GM18517 (cell line): ENCODE data around the gene CCDC9B.

Experiments used
- ATAC-seq: cut with Tn5 transposase; IDR thresholded peaks from one replicate; pipeline ENCODE4 v1.9.1; 2021; ENCODE audit warnings: mild to moderate bottlenecking, moderate library complexity; ENCODE audit not compliant: unreplicated experiment

CCDC9B gene

DNA sequence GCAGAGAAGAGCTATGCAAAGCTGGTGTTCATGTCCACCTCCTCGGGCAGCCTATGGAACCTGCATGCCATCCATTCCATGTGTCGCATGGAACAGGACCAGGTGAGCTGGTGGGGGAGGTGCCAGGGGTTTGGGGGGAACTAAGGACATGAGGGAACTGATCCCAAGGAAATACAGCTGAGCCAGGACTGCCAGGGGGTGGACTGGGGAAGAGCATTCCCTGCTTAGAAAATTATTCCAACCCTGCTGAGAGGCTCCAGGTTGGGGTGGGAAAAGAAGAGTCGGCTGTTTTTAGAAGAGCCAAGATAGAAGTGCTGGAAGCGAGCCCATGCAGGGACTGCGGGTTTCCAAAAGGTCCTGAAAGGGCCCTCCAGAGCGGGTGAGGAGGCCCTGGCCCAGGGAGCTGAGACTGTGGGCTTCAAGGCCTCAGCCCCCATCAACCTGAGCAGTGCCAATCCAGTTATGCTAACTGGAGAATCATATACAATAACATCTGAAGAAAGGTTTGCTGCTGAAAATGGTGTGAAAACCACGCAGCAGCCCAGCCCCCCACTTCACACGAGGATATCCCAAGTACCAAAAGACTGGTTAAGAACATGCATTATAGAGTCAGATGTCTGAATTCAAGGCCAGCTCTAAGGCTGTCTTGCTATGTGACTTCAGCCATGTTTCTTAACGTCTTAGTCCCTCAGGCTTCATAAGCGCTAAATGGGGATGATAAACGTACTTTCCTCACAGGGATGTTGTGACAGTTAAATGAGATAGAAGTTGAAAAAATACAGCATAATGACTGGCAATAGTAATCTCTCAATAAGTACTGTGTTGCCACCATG, 25.1 kb upstream of the CCDC9B start:
- no peak for ATAC-seq

DNA sequence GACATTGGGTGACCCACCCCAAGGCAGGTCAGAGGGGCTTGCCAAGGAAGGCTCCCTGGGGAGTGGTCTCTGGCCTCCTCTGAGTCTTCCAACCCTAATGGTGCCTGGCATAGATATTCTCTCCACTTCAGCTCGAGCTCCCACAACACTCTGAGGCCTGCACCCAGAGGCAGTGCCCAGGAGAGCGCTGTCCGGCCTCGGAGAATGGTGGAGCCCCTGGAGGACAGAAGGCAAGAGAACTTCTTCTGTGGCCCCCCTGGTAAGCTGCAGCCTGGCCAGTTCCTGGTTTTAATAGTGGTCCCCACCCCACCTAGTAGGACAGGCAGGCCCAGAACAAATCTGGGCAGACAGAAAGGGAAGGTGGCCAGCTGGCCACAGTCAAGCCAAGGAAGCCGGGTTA, 24.3 kb upstream of the CCDC9B start:
- no peak for ATAC-seq

DNA sequence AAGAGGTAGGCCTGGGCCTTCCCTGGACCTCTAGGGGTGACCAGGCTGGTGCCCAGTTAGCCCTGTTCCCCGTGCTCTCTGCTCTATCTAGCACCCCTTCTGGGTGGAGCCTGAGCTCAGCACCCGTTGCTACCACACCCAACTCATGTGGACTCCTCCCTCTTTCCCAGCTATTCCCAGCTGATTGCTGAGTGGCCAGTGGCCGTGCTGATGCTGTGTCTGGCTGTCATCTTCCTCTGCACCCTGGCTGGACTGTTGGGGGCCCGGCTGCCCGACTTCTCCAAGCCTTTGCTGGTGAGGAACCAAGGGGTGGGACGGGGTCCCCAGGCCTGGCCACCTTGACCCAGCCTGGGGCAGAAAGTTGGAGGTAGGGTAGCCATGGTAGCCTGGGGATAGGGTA, 23.5 kb upstream of the CCDC9B start:
- no peak for ATAC-seq

DNA sequence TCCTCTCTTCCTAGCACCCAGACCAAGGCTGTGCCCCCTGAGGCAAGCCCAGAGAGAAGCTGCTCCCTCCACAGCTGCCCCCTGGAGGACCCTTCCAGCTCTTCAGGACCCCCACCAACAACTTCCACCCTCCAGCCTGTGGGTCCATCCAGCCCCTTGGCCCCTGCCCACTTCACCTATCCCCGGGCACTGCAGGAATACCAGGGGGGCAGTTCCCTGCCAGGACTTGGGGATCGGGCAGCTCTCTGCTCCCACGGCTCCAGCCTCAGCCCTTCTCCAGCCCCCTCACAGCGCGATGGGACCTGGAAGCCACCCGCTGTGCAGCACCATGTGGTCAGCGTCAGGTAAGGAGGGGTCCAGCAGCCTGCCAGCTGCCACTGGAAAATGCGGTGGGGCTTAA, 22.9 kb upstream of the CCDC9B start:
- ATAC-seq: no peak

DNA sequence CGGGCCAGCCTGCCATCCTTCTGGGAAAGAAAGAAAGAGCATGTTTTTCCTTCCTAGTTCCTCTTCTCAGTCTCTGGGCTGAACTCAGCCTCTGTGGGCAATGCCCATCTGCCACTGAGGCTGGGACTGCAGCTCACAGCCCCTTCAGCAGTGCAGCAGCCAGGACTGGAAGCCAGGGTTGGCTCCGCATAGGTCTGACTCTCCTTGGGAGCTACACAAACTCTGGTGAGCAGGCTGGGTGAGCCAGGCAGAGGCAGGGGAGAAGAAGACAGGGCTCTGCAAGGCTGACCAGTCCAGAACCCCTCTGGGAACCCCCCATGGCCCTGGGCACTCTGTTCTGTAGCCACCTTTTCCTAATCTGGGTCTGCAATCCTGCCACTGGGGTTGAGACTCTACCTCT, 20.9 kb upstream of the CCDC9B start:
- no peak for ATAC-seq

DNA sequence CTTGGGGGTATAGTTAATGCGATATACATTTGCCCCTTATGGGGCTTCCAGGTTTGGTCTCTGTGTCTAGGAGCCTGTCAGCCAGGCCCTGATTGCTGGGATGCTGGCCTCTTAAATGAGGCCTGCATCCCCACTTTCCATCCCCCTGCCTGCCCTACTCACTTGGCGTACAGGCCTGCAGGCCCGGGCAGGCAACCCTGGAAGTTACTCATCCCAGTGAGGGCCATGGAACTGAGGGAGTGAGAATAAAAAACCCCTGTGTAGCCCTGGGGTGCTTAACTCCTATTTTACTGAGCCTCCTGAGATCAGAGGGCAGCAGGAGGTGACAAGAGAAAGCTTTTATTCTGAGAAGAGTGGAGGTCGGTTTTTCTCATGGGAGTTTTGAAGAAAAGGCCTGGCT, 19.3 kb upstream of the CCDC9B start:
- no peak for ATAC-seq

DNA sequence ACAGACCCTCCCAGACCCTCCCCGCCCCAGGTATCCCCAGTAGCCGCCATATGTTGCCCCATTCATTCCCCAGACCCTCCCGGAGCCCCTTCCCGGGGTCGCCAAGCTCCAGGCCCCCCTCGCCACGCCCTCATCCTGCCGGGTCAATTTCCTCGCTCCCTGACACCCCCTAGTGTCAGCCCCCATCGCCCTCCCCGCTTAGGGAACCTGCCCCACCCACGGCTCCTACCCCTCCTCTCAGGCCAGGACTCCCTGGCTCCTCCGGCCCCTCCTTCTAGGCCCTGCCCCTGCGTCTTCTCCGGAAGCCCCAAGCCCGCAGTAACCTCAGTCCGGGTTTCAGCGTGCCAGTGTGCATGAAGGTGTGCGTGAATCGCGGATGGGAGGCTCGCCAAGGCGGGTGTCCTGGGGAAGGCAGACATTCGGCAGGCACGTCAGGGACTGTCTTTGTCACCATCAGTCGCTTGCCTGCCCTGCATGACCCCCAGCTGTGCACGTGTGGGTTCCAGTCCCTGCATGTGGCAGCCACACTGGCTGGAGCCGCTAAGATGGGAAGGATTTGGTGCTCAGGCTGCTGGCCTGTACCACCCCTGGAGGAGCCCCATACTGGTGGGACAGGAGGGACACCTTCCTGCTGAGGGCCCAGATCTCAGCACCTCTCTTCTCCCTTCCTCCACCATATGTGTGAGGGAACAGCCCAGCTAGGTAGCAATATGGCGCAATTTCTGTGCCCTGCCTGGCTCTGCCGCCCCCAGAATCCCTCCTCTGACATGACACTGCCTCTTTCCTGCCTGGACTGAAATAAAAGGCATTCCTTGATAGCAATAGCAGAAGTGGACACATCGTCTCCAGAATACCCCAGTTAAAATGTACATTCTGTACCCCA, 18.0 kb upstream of the CCDC9B start:
- no peak for ATAC-seq

DNA sequence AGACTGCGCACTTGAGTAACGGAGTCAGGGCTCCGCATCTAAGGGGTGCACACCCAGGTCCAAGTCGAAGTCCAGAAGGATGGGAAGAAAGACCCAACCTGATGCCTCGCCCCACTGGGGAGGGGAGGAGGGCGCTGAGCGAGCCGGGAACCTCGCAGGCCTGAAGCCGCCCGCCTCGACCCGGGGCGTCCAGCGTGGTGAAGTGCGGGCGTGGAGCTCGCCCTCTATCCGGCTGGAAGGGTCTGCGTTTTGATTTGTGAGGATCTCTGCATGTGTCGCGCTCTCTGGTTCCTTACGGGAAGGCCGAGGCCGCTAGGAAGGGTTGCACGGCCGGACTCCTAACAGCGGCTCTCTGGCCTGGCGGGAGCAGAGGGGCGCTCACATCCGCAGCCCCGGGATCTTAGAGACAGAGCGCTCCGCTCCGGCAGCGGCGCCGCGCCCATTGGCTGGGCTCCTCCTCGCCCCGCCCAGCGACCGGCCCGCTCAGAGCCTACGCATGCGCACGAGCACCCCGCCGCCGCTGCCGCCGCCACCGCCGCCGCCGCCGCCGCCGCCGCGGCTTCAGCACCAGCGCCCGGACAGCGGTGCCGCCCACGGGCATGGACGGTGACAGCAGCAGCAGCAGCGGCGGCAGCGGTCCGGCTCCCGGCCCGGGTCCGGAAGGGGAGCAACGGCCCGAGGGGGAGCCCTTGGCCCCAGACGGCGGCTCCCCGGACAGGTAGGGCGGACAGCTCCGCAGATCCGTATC, 17.2 kb upstream of the CCDC9B start, which contains the start of gene DISP2:
Gene DISP2, plus strand, starts transcription at position 497 of the 748 bp plus-strand sequence. Its CDS starts 103 bp downstream, at position 600.
- peak; percentile 80 for ATAC-seq

DNA sequence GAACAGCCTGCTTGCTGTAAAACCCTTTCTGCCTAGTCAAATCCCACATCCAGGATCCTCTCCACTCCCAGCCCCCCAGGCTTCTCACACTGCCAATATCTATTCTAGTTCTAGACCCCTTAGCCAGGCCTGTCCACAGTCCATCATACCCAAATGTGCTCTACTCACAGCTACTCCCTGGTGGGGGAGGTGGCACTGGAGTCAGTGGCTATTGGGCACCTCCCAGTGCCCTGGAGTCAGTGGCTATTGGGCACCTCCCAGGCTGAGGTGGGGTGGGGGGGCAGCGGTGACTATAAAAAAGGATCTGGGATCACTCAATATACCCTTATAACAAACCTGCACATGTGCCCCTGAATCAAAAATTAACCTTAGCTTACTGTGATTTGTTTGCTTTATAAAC, 16.5 kb upstream of the CCDC9B start:
- ATAC-seq: no peak

DNA sequence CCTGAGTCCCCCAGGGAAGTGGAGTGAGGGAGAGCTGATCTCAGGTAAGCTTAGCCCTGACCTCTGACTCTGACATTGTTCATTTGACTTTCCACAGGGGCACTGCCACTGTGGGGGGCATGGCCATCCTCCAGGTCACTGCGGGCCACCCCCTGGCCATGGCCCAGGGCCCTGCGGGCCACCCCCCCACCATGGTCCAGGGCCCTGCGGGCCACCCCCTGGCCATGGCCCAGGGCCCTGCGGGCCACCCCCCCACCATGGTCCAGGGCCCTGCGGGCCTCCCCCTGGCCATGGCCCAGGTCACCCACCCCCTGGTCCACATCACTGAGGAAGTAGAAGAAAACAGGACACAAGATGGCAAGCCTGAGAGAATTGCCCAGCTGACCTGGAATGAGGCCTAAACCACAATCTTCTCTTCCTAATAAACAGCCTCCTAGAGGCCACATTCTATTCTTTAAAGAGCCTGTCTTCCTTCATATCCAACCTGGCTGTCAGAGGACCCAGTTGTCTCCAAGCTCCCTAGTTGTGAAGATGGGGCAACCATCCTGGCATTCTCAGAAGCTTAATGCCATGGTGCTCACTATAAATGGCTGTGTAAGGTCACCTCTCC, 15.3 kb upstream of the CCDC9B start:
- no peak for ATAC-seq

DNA sequence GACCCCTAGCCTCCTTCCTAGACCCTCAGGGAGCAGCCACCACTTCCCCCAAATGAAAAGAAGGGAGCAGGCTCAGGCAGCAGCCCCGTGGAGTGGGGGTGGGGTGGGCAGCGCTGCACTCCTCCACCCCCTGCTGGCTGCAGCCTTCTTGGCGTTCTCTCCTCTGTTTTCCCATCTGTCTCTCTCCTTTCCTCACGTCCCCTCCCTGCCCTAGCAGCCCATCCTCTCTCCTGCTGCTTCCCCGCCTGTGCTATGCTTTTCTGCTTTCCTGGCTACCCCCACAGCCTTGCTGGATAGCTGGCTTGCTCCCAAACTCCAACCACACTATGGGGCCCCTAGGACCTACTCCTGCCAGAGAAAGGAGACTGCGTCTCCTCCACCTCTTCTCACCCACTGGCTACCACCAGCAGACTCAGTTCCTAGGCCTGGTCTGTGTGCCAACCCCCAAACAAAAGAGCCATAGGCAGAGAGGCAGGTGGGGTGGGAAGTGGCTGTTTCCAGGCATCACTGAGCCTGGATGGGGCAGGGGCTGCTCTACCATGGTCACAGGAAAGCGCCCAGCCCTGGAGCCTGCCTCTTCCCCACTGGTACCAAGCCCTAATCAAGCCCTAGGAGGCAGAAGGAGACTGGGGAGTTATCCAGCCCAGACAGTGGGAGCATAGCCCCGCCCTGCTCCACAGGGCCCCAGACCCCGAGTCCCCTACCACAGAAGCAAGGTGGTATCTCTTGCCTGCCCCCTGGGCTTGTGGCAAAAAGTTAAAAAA, 13.9 kb upstream of the CCDC9B start:
- no peak for ATAC-seq

DNA sequence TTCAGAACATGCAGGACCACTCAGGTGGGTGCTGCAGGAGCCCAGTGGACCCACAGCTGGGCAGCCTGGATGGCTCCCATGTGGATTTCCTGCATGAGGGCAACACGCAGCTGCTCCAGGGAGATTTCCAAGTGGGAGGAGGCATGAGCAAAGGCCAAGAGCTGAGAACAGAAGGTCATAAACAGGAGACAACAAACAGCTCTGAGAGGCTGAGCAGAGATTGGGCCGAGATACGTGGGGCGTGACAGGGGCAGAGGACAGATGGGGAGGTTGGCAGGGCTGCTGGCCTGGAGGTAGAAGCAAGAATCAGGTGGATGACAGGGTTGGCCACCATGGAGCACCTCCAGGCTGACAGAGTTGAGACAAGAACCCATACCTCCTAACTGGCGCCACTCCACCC, 13.0 kb upstream of the CCDC9B start:
- ATAC-seq: no peak

DNA sequence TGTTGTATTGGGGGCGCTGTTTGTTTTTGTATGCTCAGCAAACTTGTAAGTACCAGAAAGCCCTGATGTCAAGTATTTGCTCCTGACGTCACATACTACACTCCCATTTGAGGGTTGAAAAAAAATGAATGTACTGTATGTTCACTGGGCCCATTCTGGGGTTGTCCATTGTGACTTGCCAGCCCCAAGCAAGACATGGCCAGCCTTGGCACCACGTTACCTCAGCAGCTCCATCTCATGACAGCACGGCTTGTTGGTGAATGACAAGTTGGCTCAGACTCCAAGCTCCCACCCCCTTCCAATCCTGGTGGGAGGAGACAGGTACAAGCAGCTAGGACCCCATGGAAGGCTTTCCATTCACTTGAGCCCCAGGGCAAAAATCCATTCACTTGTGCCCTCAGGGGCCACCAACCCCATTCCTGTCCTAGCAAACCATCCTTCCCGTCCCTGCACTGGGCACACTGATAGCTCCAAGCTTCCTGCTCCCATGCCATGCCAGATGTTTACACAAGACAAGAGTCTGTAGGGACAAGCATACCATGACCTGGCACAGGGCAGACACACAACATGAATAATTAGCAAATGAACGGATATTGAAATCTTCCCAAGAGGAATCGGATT, 11.7 kb upstream of the CCDC9B start:
- no peak for ATAC-seq

DNA sequence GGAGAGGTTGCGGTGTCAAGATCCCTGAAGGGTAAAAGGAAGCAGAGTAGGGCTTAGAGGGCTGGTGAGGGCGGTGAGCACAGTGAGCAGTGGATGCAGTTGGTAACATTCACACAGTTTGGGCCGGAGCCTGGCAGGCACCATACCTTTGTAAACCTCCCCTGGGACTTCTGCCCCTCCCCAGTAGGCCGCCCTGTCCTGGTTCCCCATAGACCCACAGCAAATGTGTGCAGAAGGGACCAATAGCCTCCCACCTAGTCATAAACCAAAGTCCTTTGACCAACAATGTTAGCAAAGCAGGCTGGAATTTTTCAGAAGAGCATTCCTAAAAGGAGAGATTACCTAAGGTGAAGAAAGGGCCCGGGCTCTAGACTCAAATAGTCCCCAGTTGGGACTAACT, 8.4 kb upstream of the CCDC9B start:
- no peak for ATAC-seq

DNA sequence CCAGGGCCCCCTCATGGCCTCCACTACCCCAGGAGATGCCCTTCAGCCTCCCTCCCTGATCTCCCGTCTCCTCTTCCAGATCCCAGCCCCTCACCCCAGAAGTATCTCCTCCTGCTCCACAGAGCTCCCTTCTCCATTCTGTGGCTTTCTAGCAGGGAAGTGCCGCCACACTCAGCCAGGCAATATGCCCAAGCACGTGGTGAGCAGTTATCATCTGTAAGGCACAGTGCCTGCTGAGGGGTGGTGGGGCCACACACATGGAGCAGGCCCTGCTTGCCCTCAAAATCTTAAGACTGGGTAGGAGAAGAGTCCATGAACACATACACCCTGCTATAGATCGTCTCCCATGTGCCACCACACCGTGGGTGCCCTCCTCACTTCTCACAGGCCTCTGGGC, 7.7 kb upstream of the CCDC9B start:
- no peak for ATAC-seq

DNA sequence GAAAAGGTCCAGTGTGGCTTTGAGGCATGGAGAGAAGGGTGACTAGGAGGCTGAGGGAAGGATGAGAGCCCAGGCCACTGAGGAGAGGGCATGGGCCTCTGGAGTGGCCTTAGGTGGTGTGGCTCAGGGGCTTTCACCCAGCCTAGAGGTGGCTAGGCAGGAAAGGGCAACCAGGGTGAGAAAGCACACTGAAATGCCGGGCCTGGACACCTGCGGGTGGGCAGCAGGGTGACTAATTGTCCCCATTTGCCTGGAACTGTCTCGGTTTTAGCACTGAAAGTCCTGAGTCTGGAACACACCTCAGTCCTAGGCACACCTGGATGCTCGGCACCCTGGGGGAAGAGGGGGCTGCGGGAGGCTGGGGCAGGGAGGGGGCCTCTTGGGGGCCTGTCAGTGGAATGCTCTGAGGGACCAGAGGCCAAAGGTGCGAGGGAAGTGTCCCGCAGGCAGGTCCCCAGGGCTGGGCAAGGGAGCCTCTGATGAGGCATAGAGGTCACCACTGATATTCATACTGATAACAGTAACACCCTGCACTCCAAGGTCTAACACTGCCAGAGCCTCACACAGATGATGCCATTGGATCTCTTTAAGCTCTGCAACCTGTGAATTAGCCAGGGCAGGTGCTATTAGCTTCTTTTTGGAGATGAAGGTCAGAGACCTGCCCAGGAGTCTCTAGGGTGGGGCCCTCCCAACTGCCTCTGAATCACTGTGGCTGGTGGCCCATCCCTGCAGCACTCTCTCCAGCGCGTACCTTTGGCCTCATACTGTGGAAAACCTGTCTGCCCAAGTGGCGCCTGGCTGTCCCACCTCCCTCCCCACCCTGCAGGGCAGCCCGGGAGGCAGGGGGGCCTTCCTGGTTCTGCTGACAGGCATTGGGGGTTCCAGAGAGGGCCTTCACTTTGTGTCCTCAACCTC, 7.1 kb upstream of the CCDC9B start:
- no peak for ATAC-seq

DNA sequence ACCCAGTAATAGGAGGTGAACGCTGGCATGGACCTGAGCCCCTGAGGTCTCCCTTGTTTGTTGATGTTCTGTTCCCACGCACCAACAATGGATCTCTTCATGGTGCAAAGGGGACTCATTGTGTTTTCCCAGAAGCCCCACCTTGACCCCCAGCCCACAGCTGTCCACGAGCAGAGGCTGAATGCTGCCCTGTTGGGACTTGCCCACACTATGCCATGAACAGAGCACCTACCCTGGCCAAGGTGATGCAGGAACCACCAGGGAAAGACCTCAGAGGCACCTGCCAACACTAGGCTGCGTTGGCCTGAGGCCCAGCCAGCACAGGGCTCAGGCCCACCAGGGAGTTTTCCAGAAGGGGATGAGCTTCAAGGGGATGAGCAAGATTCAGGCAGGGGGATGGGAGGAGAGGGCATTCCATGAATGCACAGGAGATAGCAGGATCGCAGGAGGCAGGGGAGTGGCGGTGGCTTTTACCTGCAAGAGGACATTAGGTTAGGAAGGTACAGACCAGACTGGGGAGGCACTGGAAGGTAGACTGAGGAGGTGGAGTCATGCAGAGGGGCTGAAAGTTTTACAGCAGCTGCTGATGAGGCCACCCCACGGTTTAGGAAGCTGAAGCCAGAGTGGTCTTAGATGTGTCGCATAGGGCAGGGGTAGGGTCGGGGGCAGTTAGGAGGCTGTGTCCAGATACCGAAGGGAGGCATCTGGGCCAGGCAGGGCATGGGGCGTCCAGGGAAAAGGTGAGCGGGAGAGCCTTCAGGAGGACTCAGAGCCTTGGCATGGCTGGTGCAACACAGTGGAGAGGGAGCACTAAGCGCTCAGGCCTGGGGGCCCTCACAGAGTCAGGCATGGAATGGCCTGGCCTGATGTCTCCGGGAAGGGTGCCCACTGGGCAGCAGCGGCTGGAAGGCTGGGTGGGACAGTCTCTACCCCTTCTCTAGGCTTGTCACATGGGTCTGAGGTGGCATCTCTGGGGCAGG, 6.1 kb upstream of the CCDC9B start:
- ATAC-seq: no peak
